WERI-Rb-1 (cell line): Measurements from ENCODE around the gene ACTR5.
A peak's percentile ranks its signal among the peaks of the same experiment; 100 is the strongest.
"Not testable (repeated sequence)": the region's sequence is repeated elsewhere in the genome, so short reads cannot be mapped to it uniquely, and the experiment has no call there.

Experiments used
- DNase-seq: peaks from one replicate; pipeline ENCODE4 v3.0.0-alpha.2; 2020
- H3K27ac ChIP-seq: fragments of 250-450 bp; sonication (Bioruptor Pico); 2 replicates; pipeline ENCODE4 v1.5.1; 2020; ENCODE audit warnings: mild to moderate bottlenecking, moderate library complexity
- H3K27me3 ChIP-seq: fragments of 250-450 bp; sonication (Bioruptor Pico); 2 replicates; pipeline ENCODE4 v1.5.1; 2021; ENCODE audit warnings: mild to moderate bottlenecking, low read depth, moderate library complexity; ENCODE audit not compliant: insufficient read depth, severe bottlenecking
- H3K36me3 ChIP-seq: fragments of 250-450 bp; sonication (Bioruptor Pico); 2 replicates; pipeline ENCODE4 v1.5.1; 2020; ENCODE audit warnings: mild to moderate bottlenecking, moderate library complexity
- H3K4me3 ChIP-seq: 2 replicates; pipeline ENCODE4 v1.5.1; 2011; ENCODE audit warnings: low read depth, mild to moderate bottlenecking, control low read depth, low read length
- H3K9me3 ChIP-seq: fragments of 250-450 bp; sonication (Bioruptor Pico); 2 replicates; pipeline ENCODE4 v1.5.1; 2021; ENCODE audit warnings: mild to moderate bottlenecking, moderate library complexity; ENCODE audit not compliant: severe bottlenecking
- CTCF ChIP-seq: IDR thresholded peaks from 2 replicates; pipeline ENCODE4 v1.5.1; 2011; ENCODE audit warnings: low read depth, mild to moderate bottlenecking, control low read depth, inconsistent platforms, low read length

ACTR5 gene

DNA sequence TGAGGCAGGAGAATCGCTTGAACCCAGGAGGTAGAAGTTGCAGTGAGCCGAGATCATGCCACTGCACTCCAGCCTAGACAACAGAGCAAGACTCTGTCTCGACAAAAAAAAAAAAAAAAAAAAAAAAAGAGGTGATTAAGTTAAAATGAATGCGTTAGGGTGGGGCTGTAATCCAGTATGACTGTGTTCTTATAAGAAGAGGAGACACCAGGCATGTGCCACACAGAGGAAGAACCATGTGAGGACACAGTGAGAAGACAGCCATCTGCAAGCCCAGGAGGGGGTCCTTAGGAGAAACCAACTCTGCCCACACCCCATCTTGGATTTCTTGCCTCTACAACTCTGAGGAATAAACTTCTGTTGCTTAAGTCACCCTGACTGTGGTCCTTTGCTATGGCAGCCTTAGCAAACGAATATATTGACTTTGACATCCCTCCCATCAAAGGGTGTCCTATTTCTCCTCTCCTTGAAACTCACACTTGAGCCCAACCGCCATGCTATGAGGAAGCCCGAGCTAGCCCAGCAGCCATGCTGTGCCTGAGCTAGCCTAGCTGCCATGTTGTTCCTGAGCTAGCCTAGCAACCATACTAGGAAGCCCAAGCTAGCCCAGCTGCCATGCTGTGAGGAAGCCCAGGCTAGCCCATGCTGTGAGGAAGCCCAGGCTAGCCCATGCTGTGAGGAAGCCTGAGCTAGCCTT lies 41.4 kb downstream of the ACTR5 start:
- DNase-seq, result no peak
- TF ChIP-seq CTCF, result no peak
- Histone ChIP-seq H3K9me3 (no peaks in the 10 kb centered on the region), H3K27ac (no peak overlapping the region), H3K36me3 (no peaks in the 10 kb centered on the region), H3K4me3 (no peak overlapping the region), H3K27me3 (no peaks in the 10 kb centered on the region)

DNA sequence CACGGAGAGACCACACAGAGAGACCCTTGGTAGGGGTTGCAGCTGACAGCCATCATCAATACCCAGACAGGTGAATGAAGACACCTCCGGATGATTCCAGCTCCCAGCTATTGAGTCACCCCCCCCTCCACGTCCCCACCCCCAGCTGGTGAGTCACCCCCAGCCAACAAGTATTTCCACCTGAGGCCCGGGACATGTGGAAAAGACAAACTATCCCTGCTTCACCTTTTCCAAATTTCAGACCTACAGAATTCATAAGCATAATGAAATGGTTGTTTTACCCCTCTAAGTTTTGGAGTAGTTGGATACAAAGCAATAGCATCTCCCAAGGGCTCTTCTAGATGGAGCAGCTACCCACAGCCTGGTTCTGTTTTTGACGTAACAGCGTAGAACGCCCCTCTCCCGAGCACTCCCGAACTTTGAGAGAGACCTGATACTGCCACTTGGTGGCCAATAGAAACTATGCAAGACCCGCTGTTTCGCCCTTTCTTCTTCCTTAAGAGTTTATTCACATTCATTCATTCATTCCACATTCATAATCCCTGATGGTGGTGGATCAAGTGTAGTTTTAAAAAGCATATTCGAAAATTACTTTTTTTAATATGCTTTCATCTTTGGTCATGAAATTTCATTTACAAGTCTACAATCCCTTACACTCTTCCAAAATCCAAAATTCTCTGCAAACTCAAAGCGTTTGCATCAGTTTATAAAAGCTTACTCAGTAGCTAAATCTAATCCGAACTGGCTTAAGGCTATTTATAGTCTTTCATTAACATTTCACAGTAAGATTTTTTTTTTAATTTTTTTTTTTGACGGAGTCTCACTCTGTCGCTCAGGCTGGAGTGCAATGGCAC lies 42.2 kb downstream of the ACTR5 start:
- peak; percentile 48 for DNase-seq
- TF ChIP-seq CTCF, result peak; percentile 56
- no peaks in the 10 kb centered on the region for H3K9me3 ChIP-seq
- no peak overlapping the region for H3K27ac ChIP-seq
- H3K27me3 ChIP-seq, result no peaks in the 10 kb centered on the region
- no peaks in the 10 kb centered on the region for H3K36me3 ChIP-seq
- no peak overlapping the region for H3K4me3 ChIP-seq

GRCh38 chr20:38791291-38791690 lies 43.0 kb downstream of the ACTR5 start:
- Histone ChIP-seq H3K4me3 (no peak overlapping the region), H3K36me3 (no peaks in the 10 kb centered on the region), H3K9me3 (no peaks in the 10 kb centered on the region), H3K27ac (no peak overlapping the region), H3K27me3 (no peaks in the 10 kb centered on the region)
- no peak for TF ChIP-seq CTCF
- DNase-seq, result no peak

DNA sequence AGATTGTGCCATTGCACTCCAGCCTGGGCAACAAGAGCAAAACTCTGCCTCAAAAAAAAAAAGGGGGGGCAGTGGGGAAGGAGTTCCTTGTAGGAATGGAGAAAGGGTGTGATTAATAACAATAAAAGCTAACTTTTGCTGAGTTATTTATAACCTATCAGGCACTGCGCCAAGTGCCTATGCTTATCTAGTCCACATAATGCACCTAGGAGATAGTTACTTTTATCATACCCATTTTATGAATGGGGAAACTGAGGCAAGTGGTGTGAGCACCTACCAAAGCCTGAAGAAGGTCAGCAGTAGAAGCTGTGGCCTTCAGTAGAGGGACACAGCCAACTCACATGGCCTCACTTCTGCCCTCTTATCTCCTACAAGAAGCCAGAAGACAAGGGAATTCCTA lies 43.7 kb downstream of the ACTR5 start:
- Histone ChIP-seq H3K27me3 (no peaks in the 10 kb centered on the region), H3K36me3 (no peaks in the 10 kb centered on the region), H3K9me3 (no peaks in the 10 kb centered on the region), H3K4me3 (no peak overlapping the region), H3K27ac (no peak overlapping the region)
- no peak for TF ChIP-seq CTCF
- DNase-seq, result no peak

DNA sequence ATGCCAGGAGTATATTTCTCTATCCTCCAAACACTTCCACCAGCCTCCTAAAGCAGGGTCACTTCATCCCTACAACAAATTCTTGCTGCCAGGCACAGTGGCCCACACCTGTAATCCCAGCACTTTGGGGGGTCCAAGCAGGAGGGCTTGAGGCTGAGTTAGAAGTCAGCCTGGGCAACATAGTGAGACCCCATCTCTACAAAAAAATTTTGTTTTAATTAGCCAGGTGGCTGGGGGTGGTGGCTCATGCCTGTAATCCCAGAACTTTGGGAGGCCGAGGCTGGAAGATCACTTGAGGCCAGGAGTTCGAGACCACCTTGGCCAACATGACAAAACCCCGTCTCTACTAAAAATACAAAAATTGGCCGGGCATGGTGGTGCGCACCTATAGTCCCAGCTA lies 45.8 kb downstream of the ACTR5 start:
- H3K9me3 ChIP-seq, H3K27ac ChIP-seq, H3K36me3 ChIP-seq, DNase-seq, H3K4me3 ChIP-seq, H3K27me3 ChIP-seq: not testable (repeated sequence)

DNA sequence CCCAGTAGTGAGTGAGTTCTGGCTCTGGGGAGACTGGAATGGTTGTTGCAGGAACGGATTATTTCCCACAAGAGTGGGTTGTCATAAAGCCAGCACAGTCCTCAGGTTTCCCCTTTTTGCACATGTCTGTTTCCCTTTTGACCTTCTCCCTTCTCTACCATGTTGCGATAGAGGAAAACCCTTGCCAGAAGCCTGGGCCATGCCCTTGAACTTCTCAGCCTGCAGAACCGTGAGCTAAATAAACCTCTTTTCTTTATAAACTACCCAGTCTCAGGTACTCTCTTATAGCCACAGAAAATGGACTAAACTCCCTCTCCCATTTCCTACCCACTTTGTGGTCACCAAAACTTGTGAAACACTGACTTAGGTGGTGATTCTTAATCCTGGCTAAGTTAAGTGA lies 50.0 kb downstream of the ACTR5 start:
- Histone ChIP-seq H3K9me3 (no peaks in the 10 kb centered on the region), H3K27ac (no peak overlapping the region), H3K4me3 (no peak overlapping the region), H3K27me3 (no peaks in the 10 kb centered on the region), H3K36me3 (no peaks in the 10 kb centered on the region)
- TF ChIP-seq CTCF, result no peak
- DNase-seq, result no peak
